ENCODE results near the gene ROPN1B.
A peak's percentile ranks its signal among the peaks of the same experiment; 100 is the strongest.
"Not testable (repeated sequence)": the region's sequence is repeated elsewhere in the genome, so short reads cannot be mapped to it uniquely, and the experiment has no call there.

Gene ROPN1B

DNA sequence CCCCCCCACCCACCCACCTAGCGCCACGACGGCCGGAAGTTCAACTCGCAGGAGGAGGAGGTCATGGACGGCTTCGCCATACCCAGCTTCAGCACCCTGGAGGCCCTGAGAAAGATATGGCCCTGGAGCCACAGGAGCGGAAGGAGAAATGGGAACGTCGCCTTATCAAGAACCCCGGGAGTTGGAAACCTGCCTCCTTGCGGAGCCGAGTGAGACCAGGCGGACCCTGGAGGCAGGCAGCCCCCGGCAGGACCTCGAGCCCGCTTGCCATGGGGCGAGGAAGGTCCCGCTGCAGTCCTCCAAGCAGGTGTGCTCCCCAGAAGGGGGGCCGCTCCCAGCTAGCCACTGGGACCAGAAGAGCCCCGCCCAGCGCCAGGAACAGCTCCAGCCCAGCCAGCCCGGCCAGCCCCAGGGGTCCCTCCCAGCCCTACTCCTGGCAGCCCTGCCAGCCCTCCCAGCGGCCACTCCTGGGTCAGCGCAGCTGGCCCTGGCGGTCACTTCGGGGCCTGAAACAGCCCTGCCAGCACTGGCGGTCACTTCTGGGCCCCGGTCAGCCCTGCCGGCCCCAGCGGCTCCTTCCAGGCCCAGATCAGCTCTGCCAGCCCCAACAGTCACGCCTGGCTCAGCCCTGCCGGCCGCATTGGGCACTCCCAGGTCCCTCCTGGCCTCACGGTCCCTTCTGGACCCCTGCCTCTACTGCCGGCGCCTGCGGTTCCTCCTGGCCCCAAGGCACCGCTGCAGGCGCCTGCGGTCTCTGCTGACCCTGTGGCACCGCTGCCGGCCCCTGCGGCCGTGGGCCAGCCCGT, 10.3 kb upstream of the ROPN1B start:
- DNase-seq (ENCODE audit: low spot score): no peak

DNA sequence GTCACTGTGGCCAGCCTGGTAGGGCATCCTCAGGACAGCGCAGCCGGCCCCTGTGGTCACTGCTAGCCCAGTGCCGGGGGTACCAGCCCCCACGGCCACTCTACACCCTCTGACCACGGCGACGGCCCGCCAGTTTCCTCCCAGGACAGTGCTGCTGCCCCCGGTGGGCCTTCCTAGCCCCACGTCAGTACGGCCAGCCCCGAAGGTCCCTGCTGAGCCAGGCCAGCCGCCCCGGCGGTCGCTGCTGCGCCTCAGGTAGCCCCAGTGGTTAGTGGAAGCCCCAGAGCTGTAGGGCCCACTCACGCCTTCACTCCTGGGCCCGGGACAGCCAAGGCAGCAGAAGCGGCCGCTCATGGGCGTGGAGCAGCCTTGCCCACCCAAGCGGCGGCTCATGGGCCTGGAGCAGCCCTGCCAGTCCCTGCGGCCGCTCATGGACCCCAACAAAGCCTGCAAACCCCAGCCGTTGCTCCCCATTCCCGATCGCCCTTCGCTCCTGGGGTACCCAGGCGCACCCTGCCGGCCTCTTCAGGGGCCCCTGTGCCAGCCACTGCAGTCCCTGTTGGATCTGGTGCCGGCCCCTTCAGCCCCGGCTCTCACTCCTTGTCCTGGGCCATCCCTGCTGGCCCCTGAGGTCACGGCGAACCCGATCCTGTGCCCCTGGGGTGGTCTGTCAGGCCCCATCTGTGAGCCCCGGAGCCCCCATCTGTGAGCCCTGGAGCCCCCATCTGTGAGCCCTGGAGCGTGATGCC, 9.5 kb upstream of the ROPN1B start:
- DNase-seq (ENCODE audit: low spot score): no peak

DNA sequence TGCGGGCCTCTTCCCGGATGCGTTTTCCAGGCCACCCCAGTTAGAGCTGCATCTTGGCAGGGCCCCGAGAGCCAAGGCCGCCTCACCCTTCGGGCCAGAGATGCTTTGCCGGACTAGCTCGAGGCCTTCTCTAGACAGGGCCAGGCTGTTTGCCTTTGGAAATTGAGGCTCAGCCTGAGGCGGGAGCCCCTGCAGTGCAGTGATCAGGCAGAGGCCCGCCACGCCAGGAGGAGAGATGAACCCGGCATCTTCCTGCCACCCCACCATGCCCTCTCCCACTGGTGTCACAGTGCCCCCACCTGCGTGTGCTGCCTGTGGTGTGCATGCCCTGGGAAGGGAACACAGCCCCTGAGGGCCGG, 8.9 kb upstream of the ROPN1B start:
- DNase-seq (ENCODE audit: low spot score): no peak

DNA sequence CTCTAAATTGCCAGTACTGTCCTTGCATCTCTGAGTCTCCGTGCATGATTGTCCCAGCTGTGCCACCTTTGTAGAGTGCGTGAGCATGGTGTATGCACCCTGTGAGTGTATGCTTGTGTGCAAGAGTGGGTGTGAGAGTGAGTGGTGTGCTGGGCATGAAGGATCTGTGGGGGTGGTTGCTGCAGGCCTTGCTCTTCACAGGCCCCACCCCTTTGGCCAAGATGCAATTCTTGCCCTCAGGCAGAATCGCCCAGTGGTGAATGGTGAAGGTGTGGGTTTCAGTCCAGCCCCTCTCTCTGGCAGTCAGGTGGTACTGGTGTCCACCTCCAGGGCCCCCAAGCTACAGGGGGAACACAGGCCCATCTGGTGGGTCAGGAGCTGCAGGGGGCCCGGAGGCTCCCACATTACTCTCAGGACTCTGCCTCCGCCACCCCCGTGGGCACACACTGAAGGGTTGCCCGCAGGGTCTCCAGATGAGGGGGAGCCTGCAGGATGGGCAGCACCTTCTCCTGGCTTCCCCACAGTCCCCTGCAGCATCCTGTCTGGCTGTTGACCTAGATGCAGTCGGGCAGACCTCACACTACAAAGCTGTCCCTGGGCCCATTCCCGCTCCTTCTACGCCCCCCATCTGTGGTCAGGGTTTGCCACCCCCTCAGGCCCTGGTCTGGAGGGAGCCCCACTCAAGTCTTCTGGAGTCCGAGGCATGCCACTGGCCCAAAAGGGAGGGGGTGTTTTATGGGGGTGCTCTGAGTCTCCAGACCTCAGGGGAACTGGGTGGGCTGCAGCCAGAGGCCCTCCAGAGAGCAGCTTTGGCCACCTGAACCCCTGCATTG, 8.3 kb upstream of the ROPN1B start:
- DNase-seq (ENCODE audit: low spot score): no peak

DNA sequence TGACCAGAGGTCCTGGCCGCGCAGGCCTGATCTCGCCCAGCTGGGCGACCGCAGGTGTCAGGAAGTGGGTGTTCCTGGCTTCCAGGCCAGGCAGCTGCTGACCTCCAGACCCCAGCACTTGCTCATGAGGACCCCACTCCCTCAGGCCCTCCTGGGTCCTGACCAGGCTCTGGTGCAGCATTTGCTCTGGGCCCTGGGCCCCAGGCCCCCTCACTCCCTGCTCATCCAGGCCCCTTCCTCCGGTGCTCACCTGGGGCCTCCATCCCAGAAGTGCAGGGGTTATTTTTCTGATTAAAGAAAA, 7.7 kb upstream of the ROPN1B start:
- DNase-seq (ENCODE audit: low spot score): no peak

DNA sequence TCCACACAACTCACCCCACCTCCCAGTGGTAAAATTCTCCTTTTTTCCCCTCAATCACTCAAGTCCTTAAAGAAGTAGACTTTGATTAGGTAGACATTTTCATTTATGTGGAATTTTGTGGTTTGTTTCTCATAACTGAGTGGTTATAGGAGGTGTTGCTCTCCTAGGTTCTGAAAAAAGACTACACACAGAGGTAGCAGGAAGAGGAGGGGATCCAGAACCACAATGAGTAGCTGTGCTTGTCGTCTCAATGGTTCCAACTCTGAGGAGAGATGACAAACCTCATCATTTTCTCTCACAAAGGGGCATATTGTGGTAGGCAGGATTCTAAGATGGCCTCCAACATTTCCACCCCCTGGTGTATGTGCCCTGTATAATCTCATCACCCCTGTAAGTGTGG, 5.1 kb upstream of the ROPN1B start:
- DNase-seq (ENCODE audit: low spot score): not testable (repeated sequence)

DNA sequence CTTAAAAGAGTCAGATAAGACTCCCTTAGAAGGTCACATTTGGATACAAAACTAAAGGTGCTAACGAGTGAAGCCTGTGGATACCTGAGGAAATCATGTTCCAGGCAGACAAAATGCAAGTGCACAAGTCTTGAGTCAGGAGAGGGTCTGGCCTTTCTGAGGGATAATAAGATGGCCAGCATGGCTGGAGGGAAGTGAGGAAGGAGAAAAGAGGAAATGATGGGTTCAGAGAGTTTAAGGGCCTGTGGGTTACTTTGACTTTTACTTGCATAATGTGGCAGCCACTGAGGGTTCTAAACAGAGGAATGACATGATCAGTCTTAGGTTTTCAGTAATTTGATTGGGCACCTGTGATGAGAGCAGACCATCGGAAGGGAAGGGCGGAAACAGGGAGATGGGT, 3.5 kb upstream of the ROPN1B start:
- no peak for DNase-seq (ENCODE audit: low spot score)

DNA sequence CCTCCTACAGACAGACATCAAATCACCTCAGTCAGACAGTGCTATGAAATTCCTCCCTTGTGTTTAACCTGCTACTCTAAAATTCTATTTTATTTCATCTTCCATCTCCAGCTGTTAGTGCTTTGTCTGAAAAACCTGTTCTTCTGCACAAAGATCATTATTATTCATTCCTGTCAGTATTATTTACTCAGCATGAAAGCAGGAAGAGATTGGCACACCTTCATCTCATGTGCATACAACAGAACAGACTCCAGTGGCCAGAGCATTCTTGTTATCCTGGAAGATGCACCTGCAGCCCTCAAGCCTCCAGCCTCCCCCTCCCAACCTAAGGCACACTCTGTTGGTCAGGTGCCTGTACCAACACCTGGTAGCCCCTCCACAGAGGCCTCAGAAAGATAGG, 1.8 kb upstream of the ROPN1B start:
- no peak for DNase-seq (ENCODE audit: low spot score)

DNA sequence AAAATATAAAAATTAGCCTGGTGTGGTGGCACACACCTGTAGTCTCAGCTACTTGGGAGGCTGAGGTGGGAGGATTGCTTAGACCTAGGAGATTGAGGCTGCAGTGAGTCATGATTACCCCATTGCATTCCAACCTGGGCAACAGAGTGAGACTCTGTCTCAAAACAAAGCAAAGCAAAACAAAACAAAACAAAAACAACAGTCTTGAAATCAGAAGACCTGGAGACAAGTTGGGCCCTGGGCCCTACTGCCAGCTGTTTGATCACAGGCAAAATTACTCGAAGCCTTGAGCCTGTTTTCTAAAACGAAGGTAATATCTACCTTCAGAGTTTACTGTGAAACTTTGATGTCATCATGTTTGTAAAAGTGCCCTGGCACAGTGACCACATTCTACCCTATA, 857 bp upstream of the ROPN1B start:
- not testable (repeated sequence) for DNase-seq (ENCODE audit: low spot score)

DNA sequence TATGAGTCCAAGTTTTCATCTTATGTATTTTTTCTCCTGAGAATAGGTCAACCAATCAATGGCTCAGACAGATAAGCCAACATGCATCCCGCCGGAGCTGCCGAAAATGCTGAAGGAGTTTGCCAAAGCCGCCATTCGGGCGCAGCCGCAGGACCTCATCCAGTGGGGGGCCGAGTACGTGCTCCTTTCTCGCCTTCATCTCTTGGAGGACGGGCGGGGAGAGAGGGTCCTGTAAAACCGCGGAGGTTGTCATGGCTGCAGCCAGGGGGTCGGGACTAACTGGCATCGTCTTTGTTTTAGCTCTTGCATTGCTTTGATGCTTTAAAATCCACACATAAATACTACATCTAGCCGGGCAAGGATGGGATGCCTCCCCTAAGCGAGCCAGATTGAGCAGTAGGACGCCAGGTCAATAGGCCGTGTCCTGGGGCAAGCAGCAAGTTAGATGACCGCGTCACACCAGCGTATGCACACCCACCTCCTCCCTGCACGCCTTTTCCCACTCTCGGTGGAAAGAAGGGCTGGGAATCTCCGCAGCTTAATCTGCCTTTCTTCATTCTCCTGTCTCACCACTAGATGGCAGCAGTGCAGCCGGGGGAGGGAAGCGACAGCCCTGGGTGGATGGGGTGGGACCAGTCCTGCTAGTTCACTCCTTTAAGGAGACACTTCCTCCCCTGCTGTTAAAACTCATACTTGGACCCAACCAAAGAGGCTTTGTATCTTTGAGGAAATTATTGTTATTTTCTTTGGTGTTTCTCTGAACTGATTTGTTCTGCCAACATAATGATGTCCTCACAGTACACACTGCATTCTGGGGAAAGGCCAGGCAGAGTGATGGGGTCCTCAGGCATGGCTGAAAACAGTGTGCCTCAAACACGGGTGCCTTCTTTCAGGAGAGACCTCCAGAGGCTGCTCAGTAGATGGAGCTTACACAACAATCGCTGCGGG, 3.3 kb downstream of the ROPN1B start:
- peak; percentile 24 for DNase-seq (ENCODE audit: low spot score)

DNA sequence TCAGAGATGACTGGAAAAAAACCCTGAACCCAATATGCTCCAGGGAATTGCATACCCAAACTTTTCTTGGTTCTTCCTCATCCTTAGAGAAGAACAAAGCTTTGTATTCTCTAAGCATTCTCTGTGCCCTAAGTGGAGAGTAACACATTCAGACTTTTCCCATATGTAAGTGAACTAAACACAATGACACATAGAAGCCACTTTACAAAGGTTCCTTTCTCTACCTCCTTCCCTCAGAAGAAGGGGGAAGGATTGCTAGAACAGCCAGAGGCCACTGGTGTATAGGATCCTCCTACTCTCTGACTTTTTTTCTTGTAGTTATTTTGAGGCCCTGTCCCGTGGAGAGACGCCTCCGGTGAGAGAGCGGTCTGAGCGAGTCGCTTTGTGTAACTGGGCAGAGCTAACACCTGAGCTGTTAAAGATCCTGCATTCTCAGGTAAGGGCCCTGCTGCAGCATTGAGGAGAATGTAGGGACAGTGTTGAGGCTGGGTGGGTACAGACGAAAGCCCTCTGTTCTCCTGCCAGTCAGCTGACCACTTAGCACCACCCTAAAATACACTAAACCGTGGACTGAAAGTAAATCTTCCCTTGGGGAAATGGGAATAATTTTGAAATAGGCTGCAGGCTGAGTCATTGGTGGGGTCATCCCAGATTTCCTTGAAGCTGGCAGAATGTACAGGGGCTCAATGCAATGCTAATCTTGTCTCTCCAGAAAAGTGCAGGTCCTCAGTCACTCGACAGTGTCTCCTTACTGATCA, 6.4 kb downstream of the ROPN1B start:
- DNase-seq (ENCODE audit: low spot score): not testable (repeated sequence)

DNA sequence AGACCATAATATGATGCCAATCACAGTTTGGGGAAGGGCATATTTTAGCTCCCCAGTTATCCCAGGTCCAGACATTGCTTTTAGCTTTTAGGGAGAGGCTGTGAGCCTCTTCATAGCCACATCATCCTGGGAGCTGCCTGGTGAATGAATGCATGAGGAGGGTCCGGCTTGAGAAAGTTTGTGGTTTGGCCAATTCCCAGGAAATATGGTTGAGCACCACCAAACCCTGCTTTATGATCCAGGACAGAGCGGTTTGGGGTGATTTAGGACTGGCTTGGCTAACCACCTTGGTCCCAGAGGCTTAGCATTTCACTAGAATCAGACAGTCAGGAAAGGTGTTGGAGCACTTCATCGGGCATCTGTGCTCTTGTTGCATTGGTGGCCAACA, 7.0 kb downstream of the ROPN1B start:
- DNase-seq (ENCODE audit: low spot score): not testable (repeated sequence)

DNA sequence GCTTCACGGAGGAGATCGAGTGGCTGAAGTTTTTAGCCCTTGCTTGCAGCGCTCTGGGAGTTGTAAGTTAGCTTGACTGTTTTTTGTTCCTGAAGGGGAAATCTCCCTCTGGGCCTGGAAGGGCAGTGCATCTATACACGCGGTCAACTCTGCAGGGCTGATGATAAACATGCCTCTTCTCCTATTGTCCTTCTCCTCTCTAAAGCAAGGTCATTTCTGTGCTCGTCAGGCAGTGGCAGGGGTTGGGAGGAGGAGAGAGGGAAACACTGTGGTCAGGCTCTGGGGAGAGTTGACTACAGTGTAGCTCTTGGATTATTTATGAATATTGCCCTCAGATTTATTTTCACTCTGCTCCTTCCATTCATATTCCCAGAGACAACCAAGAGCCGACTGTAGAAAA, 8.1 kb downstream of the ROPN1B start:
- DNase-seq (ENCODE audit: low spot score): not testable (repeated sequence)

DNA sequence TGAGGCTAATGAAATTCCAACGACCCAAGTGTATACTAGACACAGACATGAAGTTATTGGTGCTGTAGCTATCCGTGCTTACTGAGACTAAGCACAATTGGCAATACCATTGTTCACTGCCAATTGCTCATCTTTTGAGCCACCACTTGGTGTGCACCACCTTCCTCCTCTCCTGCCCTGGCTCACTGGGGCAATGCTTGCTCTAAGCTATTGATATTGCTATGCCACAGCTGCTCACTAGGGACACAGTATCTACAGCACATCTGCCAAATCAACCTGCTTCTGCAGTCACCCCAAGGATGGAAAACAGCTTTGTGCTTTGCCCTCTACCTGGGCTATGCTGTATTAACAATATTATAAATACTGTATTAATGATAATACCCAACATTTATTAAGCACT, 16.0 kb downstream of the ROPN1B start:
- DNase-seq (ENCODE audit: low spot score): not testable (repeated sequence)

DNA sequence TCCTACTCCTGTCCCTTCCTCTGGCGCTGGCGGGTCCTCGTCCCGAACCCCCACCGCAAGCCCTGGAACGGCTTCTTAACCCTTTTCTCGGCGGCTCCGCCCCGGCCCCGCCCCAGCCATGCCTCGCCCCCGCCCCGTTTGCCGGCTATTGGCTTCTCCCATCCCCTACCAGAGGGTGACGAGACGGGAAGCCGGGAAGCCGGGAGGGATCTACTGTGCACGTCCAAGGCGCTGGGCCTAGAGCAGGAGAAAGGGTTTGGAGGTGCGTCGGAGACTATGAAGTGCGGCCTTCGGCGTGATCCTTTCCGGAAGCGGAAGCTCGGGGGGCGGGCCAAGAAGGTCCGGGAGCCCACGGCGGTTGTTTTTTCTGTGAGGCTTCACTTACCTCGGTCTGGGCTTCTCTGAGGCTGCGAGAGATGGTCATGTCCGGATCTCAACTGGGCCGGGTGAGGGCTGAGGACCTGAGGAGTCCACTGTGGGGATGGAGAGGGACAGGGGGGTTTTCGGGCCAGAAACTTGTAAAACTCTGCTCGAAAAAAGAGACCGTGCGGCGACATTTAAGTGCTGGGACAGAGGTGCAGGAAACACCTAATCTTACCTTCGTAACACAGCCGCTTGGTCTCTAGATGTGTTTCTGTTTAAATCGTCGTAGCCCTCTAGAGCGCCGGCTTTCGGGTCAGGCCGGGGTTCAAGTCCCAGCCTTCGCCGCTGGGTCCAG, 21.4 kb downstream of the ROPN1B start:
- DNase-seq (ENCODE audit: low spot score): peak; percentile 45

DNA sequence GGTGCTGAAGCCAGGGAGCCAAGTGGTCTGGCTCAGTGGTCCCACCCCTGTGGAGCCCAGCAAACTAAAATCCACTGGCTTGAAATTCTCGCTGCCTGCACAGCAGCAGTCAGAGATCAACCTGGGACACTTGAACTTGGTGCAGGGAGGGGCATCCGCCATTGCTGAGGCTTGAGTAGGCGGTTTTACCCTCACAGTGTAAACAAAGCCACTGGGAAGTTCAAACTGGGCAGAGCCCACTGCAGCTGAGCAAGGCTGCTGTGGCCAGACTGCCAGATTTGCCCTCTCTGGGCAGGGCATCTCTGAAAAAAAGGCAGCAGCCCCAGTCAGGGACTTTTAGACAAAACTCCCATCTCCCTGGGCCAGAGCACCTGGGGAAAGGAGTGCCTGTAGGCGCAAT, 27.8 kb downstream of the ROPN1B start:
- not testable (repeated sequence) for DNase-seq (ENCODE audit: low spot score)

DNA sequence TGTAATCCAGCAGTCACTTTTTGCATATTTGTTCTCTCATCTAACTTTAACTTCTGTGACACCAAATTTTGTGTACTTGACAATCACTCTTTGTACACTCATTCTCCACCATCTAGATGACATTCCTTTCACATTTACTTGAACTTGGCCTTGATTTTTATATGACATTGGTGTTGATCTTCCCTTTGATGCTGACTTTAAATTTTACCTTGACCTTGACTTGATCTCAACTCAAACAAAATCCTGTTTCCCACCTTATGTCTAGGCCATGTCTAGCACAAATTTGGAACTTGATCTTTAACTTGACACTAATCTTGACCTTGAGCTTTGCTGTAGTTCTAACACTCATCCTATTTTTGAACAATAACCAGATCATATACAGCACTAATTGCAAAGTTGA, 33.2 kb downstream of the ROPN1B start:
- no peak for DNase-seq (ENCODE audit: low spot score)

DNA sequence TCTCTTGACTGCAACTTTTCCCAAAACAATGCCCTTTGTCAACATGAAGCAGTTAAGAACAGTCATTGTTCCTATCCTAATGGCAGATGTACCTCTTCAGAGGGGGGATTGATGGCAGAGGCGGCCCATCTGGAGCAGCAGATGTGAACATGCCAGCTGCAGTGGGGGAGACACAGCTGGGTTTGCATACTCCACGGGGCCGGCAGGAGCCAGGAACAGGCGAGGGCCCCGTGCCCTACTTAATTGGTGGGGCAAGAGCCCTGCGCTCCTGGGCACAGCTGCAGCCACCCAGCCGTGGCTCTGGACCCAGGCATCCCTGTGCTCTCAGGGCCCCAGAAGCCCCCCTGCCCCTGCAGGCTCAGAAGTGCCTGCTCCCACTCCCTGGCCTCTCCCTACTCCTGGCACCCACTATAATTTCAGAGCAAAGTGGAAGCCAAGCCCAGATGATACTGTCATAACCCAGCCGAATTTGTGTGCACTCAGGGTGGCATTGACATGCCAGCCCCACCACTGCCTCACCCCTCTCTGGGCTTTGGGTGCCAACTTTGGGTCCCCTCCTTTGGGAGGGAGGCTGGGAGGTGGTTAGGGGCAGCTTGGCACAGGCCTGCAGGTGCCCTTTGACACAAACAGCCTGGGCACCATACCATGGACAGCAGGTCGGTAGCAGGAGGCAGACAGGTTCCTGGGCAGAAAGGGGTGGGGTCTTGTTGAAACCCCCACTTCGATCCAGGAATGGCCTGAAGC, 34.6 kb downstream of the ROPN1B start:
- DNase-seq (ENCODE audit: low spot score): no peak

DNA sequence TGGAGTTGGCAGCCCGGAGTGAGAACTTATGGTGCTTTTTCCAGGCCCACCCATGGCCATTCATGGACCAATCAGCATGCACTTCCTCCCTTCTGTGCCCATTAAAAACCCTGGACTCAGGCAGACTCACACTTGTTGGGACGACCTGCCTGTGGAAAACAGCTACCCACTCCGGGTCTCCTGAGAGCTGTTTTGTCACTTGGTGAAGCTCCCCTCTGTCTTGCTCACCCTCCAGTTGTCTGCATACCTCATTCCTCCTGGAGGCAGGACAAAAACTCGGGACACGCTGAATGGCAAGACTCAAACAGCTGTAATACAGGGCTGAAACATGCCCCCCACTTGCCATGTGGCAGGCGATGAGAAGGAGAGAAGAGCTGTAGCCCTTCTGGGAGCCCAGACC, 35.2 kb downstream of the ROPN1B start:
- DNase-seq (ENCODE audit: low spot score): no peak

DNA sequence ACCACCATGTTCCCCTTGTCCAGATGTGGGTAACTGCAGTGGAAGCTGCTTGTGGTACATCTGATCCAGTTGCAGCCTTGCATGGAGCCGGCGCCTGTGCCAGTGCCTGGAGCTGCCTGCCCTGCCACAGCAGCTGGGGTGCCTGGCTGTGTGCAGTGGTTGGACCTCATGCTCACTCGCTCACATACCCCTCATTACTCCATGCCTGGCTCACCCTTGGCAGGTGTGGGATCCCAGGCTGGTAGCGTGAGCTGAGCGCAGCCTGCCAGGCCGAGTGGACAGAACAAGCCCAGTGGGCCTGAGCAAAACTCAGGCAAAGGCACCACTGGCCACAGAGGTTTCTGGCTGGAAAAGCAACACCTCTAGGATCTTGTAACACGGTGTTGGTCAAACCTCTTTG, 35.7 kb downstream of the ROPN1B start:
- DNase-seq (ENCODE audit: low spot score): no peak

Measured in kidney capillary endothelial cell (primary cell).